Activated T-cell treated with anti-CD3 and anti-CD28 coated beads, Interleukin-2, amount 50 U/mL, for 1 hour (primary cell): ENCODE results near the gene SGPL1.
A peak's percentile ranks its signal among the peaks of the same experiment; 100 is the strongest.

Source experiments
- DNase-seq: peaks from one replicate; pipeline ENCODE4 v3.0.0-alpha.2; 2020

The SGPL1 gene

GRCh38 chr10:70812814-70813213, 2.9 kb upstream of the SGPL1 start:
- no peak for DNase-seq

GRCh38 chr10:70814126-70814525, 1.6 kb upstream of the SGPL1 start:
- no peak for DNase-seq

GRCh38 chr10:70816220-70816894, 609 bp downstream of the SGPL1 start:
- peak; percentile 55 for DNase-seq

- no peak for DNase-seq
Measured at GRCh38 chr10:70820976-70821750, 5.4 kb downstream of the SGPL1 start.

- DNase-seq = no peak
Measured at GRCh38 chr10:70822076-70822820, 6.5 kb downstream of the SGPL1 start.

GRCh38 chr10:70827086-70827757, 11.5 kb downstream of the SGPL1 start:
- no peak for DNase-seq

GRCh38 chr10:70828923-70829322, 13.2 kb downstream of the SGPL1 start:
- DNase-seq = no peak

GRCh38 chr10:70829543-70829942, 13.8 kb downstream of the SGPL1 start:
- no peak for DNase-seq

- DNase-seq = no peak
Measured at GRCh38 chr10:70830164-70830563, 14.4 kb downstream of the SGPL1 start.

GRCh38 chr10:70832221-70832620, 16.5 kb downstream of the SGPL1 start:
- no peak for DNase-seq

GRCh38 chr10:70832852-70833528, 17.2 kb downstream of the SGPL1 start:
- DNase-seq = no peak

- no peak for DNase-seq
Measured at GRCh38 chr10:70833601-70834000, 17.9 kb downstream of the SGPL1 start.

- DNase-seq = no peak
Measured at GRCh38 chr10:70834021-70834420, 18.3 kb downstream of the SGPL1 start.

GRCh38 chr10:70834441-70835151, 18.8 kb downstream of the SGPL1 start:
- no peak for DNase-seq

- DNase-seq = no peak
Measured at GRCh38 chr10:70836319-70836718, 20.6 kb downstream of the SGPL1 start.

GRCh38 chr10:70837660-70838059, 21.9 kb downstream of the SGPL1 start:
- DNase-seq = no peak

- no peak for DNase-seq
Measured at GRCh38 chr10:70838270-70838805, 22.6 kb downstream of the SGPL1 start.

- no peak for DNase-seq
Measured at GRCh38 chr10:70840836-70841235, 25.1 kb downstream of the SGPL1 start.

- no peak for DNase-seq
Measured at GRCh38 chr10:70843333-70843732, 27.6 kb downstream of the SGPL1 start.

- DNase-seq = no peak
Measured at GRCh38 chr10:70843776-70844489, 28.2 kb downstream of the SGPL1 start.

- DNase-seq = no peak
Measured at GRCh38 chr10:70845256-70845655, 29.5 kb downstream of the SGPL1 start.
